Adrenal gland (tissue), 12 donors: ENCODE measurements around the gene S100A6. TPM values are rescaled to one million over a fixed set of nuclear protein-coding genes. Genes with fewer than 3 reads are reported as not detected.
A peak's percentile ranks its signal among the peaks of the same experiment; 100 is the strongest.

Experiments used
- DNase-seq, 7 donors: peaks; one replicate each; pipeline ENCODE4 v3.0.0-alpha.2; 2019 to 2020
- H3K27ac ChIP-seq, 5 donors: fragments of 200-600 bp; sonication (generic) in 4 of 5; 1 replicate in 3 of 5; 2 replicates in 2 of 5; pipeline versions ENCODE4 v1.5.1 to v1.8.0; 2016 to 2020; ENCODE audit warnings: mild to moderate bottlenecking in 1 of 5
- H3K27me3 ChIP-seq: fragments of 200-600 bp; 2 replicates; pipeline ENCODE4 v1.8.0; 2021
- H3K36me3 ChIP-seq, 2 donors: fragments of 200-600 bp; replicated peaks in 1 of 2; 1 replicate in 1 of 2; 2 replicates in 1 of 2; pipeline versions ENCODE4 v1.5.1 to v1.8.0; 2018 to 2022
- H3K4me1 ChIP-seq, 2 donors: fragments of 200-600 bp; replicated peaks in 1 of 2; 1 replicate in 1 of 2; 2 replicates in 1 of 2; pipeline versions ENCODE4 v1.5.1 to v1.8.0; 2018 to 2021
- H3K4me3 ChIP-seq, 4 donors: fragments of 200-600 bp; sonication (generic) in 3 of 4; one replicate each; pipeline ENCODE4 v1.5.1; 2016 to 2018
- H3K9me3 ChIP-seq, 3 donors: fragments of 200-600 bp; sonication (generic) in 1 of 3; replicated peaks in 1 of 3; 1 replicate in 2 of 3; 2 replicates in 1 of 3; pipeline versions ENCODE4 v1.5.1 to v1.8.0; 2016 to 2021
- POLR2A ChIP-seq, 2 donors: fragments of 450-650 bp; IDR thresholded peaks; one replicate each; pipeline ENCODE4 v1.6.1; 2017; ENCODE audit warnings: antibody characterized with exemption in 2 of 2, mild to moderate bottlenecking in 2 of 2, moderate library complexity in 1 of 2
- WGBS, 4 donors: extraction: QIAGEN DNeasy Blood & Tissue Kit in 2 of 4; methylation state at CpG; one replicate each; pipeline versions ENCODE4 v1.1.5 to v1.1.7; 2013 to 2017; 5-methylcytosine and 5-hydroxymethylcytosine counted together
- intact Hi-C, 2 donors: fragments of 100-400 bp; cut with DNase I; formaldehyde crosslinking; loops; one replicate each; pipeline versions ENCODE4 v1.14.1 to v1.15.0; 2022 to 2023
- polyA plus RNA-seq, 3 donors: library from polyadenylated mRNA; stranded (reverse); fragments of 200-250 nt in 2 of 3; fragments of 350-450 nt in 1 of 3; fragmentation: Illumina TruSeq in 1 of 3; extraction: RNeasy Lipid Tissue Mini Kit (QIAGEN cat#74804) in 1 of 3; gene quantifications; one replicate each; pipeline ENCODE4 v1.2.3, GENCODE V29; 2013 to 2014
- total RNA-seq, 9 donors: library from RNA; depleted of rRNA in 4 of 9; stranded (reverse); fragments of >200 nt in 4 of 9; fragments of 120-200 nt in 1 of 9; fragmentation: NEBNext Ultra II Directional in 1 of 9; extraction: Animal tissue kit (Norgen Biotek cat#: 25700) in 1 of 9; gene quantifications; one replicate each; pipeline versions ENCODE4 v1.1.0 to v1.2.4, GENCODE V29; 2013 to 2023
- TF ChIP-seq, protein P1 (sequence below), 6 experiments: fragments of 450-650 bp in 4 of 6; fragments of 200-600 bp in 2 of 6; sonication (generic) in 1 of 6; IDR thresholded peaks; 1 replicate in 5 of 6; 2 replicates in 1 of 6; pipeline versions ENCODE4 v1.5.1 to v1.8.0; 2016 to 2021; ENCODE audit warnings: antibody characterized with exemption in 6 of 6, mild to moderate bottlenecking in 2 of 6, moderate library complexity in 1 of 6
- donor health status: healthy with polysubstance abuse.
- donor health status: Bipolar disorder and iron deficiency.
- donor health status: DM: yes; HTN: yes; CAD: no.
- donor health status: DM: no; HTN: no; CAD: no.
- donor health status: DM: no; HTN: no; CAD: no.
- donor health status: DM: yes; HTN: yes; CAD: no.

The S100A6 gene
- total and polyA plus RNA-seq, 12 donors = 39.4 to 4,129 (median 372) TPM

DNA sequence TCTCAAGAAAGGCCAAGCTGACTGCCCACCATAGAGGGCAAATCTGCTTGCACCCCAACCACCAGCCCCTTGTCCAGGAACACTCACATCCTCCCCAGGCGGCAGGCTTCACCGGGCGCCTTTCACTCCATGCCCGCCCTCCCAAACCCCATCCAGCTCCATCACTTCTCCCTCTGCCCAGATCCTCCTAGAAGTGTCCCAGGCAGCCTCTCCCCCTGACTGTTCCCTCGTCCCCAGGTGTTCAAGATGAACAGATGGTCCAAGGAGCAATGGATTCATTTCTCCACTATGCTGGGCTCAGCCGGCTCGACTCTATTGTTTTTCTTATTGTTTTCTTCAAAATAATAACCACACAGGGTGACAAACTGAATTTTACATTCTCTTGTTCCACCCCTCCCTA lies 22.1 kb downstream of the S100A6 start:
- no peak overlapping the region for H3K4me3 ChIP-seq
- H3K27me3 ChIP-seq = no peaks in the 10 kb centered on the region
- no peaks in the 10 kb centered on the region for H3K36me3 ChIP-seq
- DNase-seq = peak in 1 of 7 donors; percentile 41
- TF ChIP-seq, protein P1, sequence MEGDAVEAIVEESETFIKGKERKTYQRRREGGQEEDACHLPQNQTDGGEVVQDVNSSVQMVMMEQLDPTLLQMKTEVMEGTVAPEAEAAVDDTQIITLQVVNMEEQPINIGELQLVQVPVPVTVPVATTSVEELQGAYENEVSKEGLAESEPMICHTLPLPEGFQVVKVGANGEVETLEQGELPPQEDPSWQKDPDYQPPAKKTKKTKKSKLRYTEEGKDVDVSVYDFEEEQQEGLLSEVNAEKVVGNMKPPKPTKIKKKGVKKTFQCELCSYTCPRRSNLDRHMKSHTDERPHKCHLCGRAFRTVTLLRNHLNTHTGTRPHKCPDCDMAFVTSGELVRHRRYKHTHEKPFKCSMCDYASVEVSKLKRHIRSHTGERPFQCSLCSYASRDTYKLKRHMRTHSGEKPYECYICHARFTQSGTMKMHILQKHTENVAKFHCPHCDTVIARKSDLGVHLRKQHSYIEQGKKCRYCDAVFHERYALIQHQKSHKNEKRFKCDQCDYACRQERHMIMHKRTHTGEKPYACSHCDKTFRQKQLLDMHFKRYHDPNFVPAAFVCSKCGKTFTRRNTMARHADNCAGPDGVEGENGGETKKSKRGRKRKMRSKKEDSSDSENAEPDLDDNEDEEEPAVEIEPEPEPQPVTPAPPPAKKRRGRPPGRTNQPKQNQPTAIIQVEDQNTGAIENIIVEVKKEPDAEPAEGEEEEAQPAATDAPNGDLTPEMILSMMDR (IDR thresholded peaks at IDR 0.05) = no peak
- TF ChIP-seq POLR2A (IDR thresholded peaks at IDR 0.05) = no peak
- no peak overlapping the region for H3K27ac ChIP-seq
- 92 to 96% (median 92%) methylated on average over 7 of the region's 7 CpGs for WGBS, 4 donors
- intact Hi-C loops = loop anchor here (5.0 to 10.0 kb wide), 3 partner anchors 39 to 251 kb away; partner anchors contain the start of gene S100A2 (in 1 of the 2)
- H3K9me3 ChIP-seq = no peaks in the 10 kb centered on the region
- H3K4me1 ChIP-seq = no peaks in the 10 kb centered on the region

GRCh38 chr1:153513023-153513422 lies 22.8 kb downstream of the S100A6 start:
- H3K27ac ChIP-seq = no peak overlapping the region
- no peak overlapping the region for H3K4me3 ChIP-seq
- H3K36me3 ChIP-seq = no peaks in the 10 kb centered on the region
- no peaks in the 10 kb centered on the region for H3K9me3 ChIP-seq
- TF ChIP-seq, protein P1 (IDR thresholded peaks at IDR 0.05) = no peak
- no peak for TF ChIP-seq POLR2A (IDR thresholded peaks at IDR 0.05)
- intact Hi-C loops = loop anchor here (5.0 to 10.0 kb wide), 3 partner anchors 39 to 252 kb away; partner anchors contain the start of gene S100A2 (in 1 of the 2)
- no peaks in the 10 kb centered on the region for H3K4me1 ChIP-seq
- 57 to 75% (median 65%) methylated on average over 3 of the region's 3 CpGs for WGBS, 4 donors
- no peaks in the 10 kb centered on the region for H3K27me3 ChIP-seq
- DNase-seq = peak in 1 of 7 donors; percentile 49

DNA sequence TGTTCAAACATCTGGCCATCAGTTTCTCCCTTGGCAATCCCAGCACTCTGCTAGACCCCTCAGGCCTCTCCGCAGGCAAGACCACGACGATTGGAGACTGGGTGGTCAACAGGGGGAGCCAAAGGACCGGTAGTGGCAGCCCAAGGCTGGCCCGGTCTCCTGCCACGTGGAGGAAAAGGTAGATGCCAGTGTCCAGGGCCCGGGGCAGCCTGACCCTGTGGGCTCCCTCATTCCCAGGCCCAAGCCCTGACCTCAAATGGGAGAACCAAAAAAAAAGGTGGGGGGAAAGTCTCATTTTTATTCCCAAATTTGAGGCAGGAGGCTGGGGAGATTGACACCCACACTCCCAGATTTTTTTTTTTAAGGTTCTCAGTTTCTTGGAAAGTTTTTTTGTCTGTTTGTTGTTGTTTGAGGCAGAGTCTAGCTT lies 24.8 kb downstream of the S100A6 start:
- Histone ChIP-seq H3K4me3 (no peak overlapping the region), H3K27me3 (no peaks in the 10 kb centered on the region), H3K4me1 (peaks cover 15 to 18% of the 10 kb centered on the region in 2 donors), H3K27ac (peak overlapping the region in 1 of 5 donors; percentile 8), H3K9me3 (no peaks in the 10 kb centered on the region), H3K36me3 (no peaks in the 10 kb centered on the region)
- 0 to 1% (median 0%) methylated on average over 1 to 7 of the region's 7 CpGs for WGBS, 4 donors
- DNase-seq = peak; percentile 81 to 90 (median 86)
- intact Hi-C loops = loop anchor here (5.0 to 10.0 kb wide), 3 partner anchors 41 to 254 kb away; partner anchors contain the start of gene S100A2 (in 1 of the 2)
- no peak for TF ChIP-seq POLR2A (IDR thresholded peaks at IDR 0.05)
- TF ChIP-seq, protein P1 (IDR thresholded peaks at IDR 0.05) = peak; percentile 76 to 96 (median 93)

- Histone ChIP-seq H3K27me3 (no peaks in the 10 kb centered on the region), H3K4me1 (peaks cover 15 to 21% of the 10 kb centered on the region in 2 donors), H3K36me3 (no peaks in the 10 kb centered on the region), H3K27ac (no peak overlapping the region), H3K4me3 (no peak overlapping the region), H3K9me3 (no peaks in the 10 kb centered on the region)
- intact Hi-C loops = loop anchor here (2.0 to 10.0 kb wide), 4 partner anchors 42 to 255 kb away; partner anchors contain the start of gene S100A2 (in 1 of the 2)
- no peak for TF ChIP-seq POLR2A (IDR thresholded peaks at IDR 0.05)
- TF ChIP-seq, protein P1 (IDR thresholded peaks at IDR 0.05) = peak; percentile 32 to 55 (median 49)
- DNase-seq = peak in 5 of 7 donors; percentile 50 to 73 (median 51)
- 65 to 78% (median 71%) methylated on average over 4 of the region's 4 CpGs for WGBS, 4 donors
These were observed 25.9 kb downstream of the S100A6 start for GRCh38 chr1:153509729-153510354.
